Heart right ventricle (tissue), 16 donors: ENCODE data around the gene PTPN20. TPM values are rescaled to one million over a fixed set of nuclear protein-coding genes. Genes with fewer than 3 reads are reported as not detected.

Source experiments
- ATAC-seq, 8 donors: fragments of 200-7000 bp; cut with Tn5 transposase; one replicate each; pipeline ENCODE4 v1.9.1; 2020; ENCODE audit warnings: mild to moderate bottlenecking in 8 of 8, moderate library complexity in 8 of 8, moderate number of reproducible peaks in 1 of 8
- DNase-seq, 2 donors: peaks; one replicate each; pipeline ENCODE4 v3.0.0-alpha.2; 2020
- H3K27ac ChIP-seq, 10 donors: fragments of 200-600 bp; sonication (generic) in 2 of 10; one replicate each; pipeline versions ENCODE4 v1.5.0 to v1.8.0; 2020 to 2022; ENCODE audit warnings: mild to moderate bottlenecking in 3 of 10
- H3K27me3 ChIP-seq, 7 donors: fragments of 200-600 bp; one replicate each; pipeline ENCODE4 v1.8.0; 2021 to 2022; ENCODE audit warnings: mild to moderate bottlenecking in 2 of 7
- H3K36me3 ChIP-seq, 9 donors: fragments of 200-600 bp; sonication (generic) in 1 of 9; one replicate each; pipeline versions ENCODE4 v1.5.0 to v1.8.0; 2020 to 2022; ENCODE audit warnings: mild to moderate bottlenecking in 2 of 9
- H3K4me1 ChIP-seq, 9 donors: fragments of 200-600 bp; sonication (generic) in 1 of 9; one replicate each; pipeline versions ENCODE4 v1.5.0 to v1.8.0; 2020 to 2022; ENCODE audit warnings: mild to moderate bottlenecking in 4 of 9
- H3K4me3 ChIP-seq, 10 donors: fragments of 200-600 bp; sonication (generic) in 2 of 10; one replicate each; pipeline versions ENCODE4 v1.5.0 to v1.8.0; 2020 to 2022; ENCODE audit warnings: mild to moderate bottlenecking in 7 of 10, moderate library complexity in 2 of 10
- H3K9me3 ChIP-seq, 11 donors: fragments of 200-600 bp in 10 of 11; sonication (generic) in 2 of 11; one replicate each; pipeline versions ENCODE4 v1.5.0 to v1.8.0; 2013 to 2022; ENCODE audit warnings: mild to moderate bottlenecking in 2 of 11, control low read depth in 1 of 11, moderate library complexity in 1 of 11
- CTCF ChIP-seq, 9 donors: fragments of 200-600 bp; sonication (generic) in 2 of 9; IDR thresholded peaks; one replicate each; pipeline versions ENCODE4 v1.5.0 to v1.8.0; 2021 to 2022; ENCODE audit warnings: antibody characterized with exemption in 9 of 9, mild to moderate bottlenecking in 5 of 9, moderate library complexity in 1 of 9
- WGBS, 2 donors: extraction: QIAGEN DNeasy Blood & Tissue Kit; methylation state at CpG; one replicate each; pipeline ENCODE4 v1.1.7; 2013; ENCODE audit warnings: inconsistent platforms in 1 of 2; 5-methylcytosine and 5-hydroxymethylcytosine counted together
- intact Hi-C, 10 donors: fragments of 100-400 bp; cut with DNase I; formaldehyde crosslinking; loops; one replicate each; pipeline versions ENCODE4 v1.11.1 to v1.14.2; 2022
- polyA plus RNA-seq, 2 donors: library from polyadenylated mRNA; stranded (reverse); fragments of 200-250 nt; gene quantifications; one replicate each; pipeline ENCODE4 v1.2.3, GENCODE V29; 2013
- total RNA-seq, 10 donors: library from RNA; stranded (reverse); fragmentation: NEBNext Ultra II Directional in 3 of 10; extraction: Animal tissue kit (Norgen Biotek cat#: 25700) in 3 of 10; gene quantifications; one replicate each; pipeline versions ENCODE4 v1.2.1 to v1.2.4, GENCODE V29; 2021 to 2023
- donor health status: Arrhythmogenic right ventricular cardiomyopathy.
- donor health status: ischemic (EF 13 %, LVEDD 7.1; RV severe dilation, severe dysfunction).
- donor health status: healthy with polysubstance abuse.
- donor health status: DM: no; HTN: yes; CAD: no.
- donor health status: DM: no; HTN: no; CAD: no.
- donor health status: ischemic (EF 25% LVEDD 6.9; RV normal size, moderate dysfunction).
- donor health status: ischemic (EF 25% LVEDD 5.7; RV mildly dilated, moderate dysfunction).
- donor health status: healthy.
- donor health status: DM: yes; HTN: yes; CAD: no.
- donor health status: Ischemic cardiomyopathy.
- donor health status: ischemic (EF 35%, LVEDD 5.7; RV mildly dilated, moderate dysfunction).
- donor health status: nonischemic (EF 11% LVEDD 7.7; RV severe dilation, severe dysfunction).
- donor health status: DM: yes; HTN: yes; CAD: no.
- donor health status: PGD.
- donor health status: ischemic (EF 29% LVEDD 5.4; RV normal size, mild dysfunction).
- donor health status: nonischemic (EF 23%, LVEDD 6.1; RV moderate dilation, normal function).

Gene PTPN20
- total and polyA plus RNA-seq, 12 donors: 3.2 to 28.1 (median 16.2) TPM

- no peaks in the 10 kb centered on the region for H3K4me1 ChIP-seq
- no peaks in the 10 kb centered on the region for H3K9me3 ChIP-seq
- ATAC-seq (no peak), DNase-seq (no peak)
- H3K27ac ChIP-seq: no peak overlapping the region
- no peak overlapping the region for H3K4me3 ChIP-seq
- no peaks in the 10 kb centered on the region for H3K36me3 ChIP-seq
- H3K27me3 ChIP-seq: peaks cover 0 to 3% (median 0%) of the 10 kb centered on the region in 7 donors
- TF ChIP-seq CTCF (IDR thresholded peaks at IDR 0.05): no peak
- WGBS, 2 donors: 75 to 87% methylated on average over 2 of the region's 2 CpGs
- intact Hi-C loops: no loop called here
These were observed 97.5 kb downstream of the PTPN20 start for GRCh38 chr10:47008769-47009168.

- H3K27me3 ChIP-seq: peaks cover 0 to 7% (median 0%) of the 10 kb centered on the region in 7 donors
- 70 to 75% methylated on average over 7 of the region's 7 CpGs for WGBS, 2 donors
- no peak for ATAC-seq
- no peaks in the 10 kb centered on the region for H3K9me3 ChIP-seq
- H3K27ac ChIP-seq: no peak overlapping the region
- H3K4me1 ChIP-seq: no peaks in the 10 kb centered on the region
- H3K4me3 ChIP-seq: no peak overlapping the region
- intact Hi-C loops: no loop called here
- DNase-seq: no peak
- TF ChIP-seq CTCF (IDR thresholded peaks at IDR 0.05): no peak
- no peaks in the 10 kb centered on the region for H3K36me3 ChIP-seq
These were observed 98.1 kb downstream of the PTPN20 start for GRCh38 chr10:47009215-47009838.

GRCh38 chr10:47010036-47010435 lies 98.8 kb downstream of the PTPN20 start:
- WGBS, 2 donors: 87 to 89% methylated on average over 3 of the region's 3 CpGs
- Histone ChIP-seq H3K9me3 (no peaks in the 10 kb centered on the region), H3K36me3 (no peaks in the 10 kb centered on the region), H3K27ac (no peak overlapping the region), H3K4me3 (no peak overlapping the region), H3K27me3 (peaks cover 0 to 7% (median 0%) of the 10 kb centered on the region in 7 donors), H3K4me1 (no peaks in the 10 kb centered on the region)
- intact Hi-C loops: no loop called here
- no peak for ATAC-seq
- no peak for DNase-seq
- no peak for TF ChIP-seq CTCF (IDR thresholded peaks at IDR 0.05)

- Histone ChIP-seq H3K36me3 (no peaks in the 10 kb centered on the region), H3K4me3 (no peak overlapping the region), H3K4me1 (no peaks in the 10 kb centered on the region), H3K27ac (no peak overlapping the region), H3K9me3 (no peaks in the 10 kb centered on the region), H3K27me3 (peaks cover 0 to 7% (median 0%) of the 10 kb centered on the region in 7 donors)
- intact Hi-C loops: no loop called here
- no peak for DNase-seq
- no peak for ATAC-seq
- no peak for TF ChIP-seq CTCF (IDR thresholded peaks at IDR 0.05)
These were observed 101.0 kb downstream of the PTPN20 start for GRCh38 chr10:47012214-47012613.
